ENCODE data around the gene MEI1.
A peak's percentile ranks its signal among the peaks of the same experiment; 100 is the strongest.

Gene MEI1

GRCh38 chr22:41838842-41839618, 139.7 kb downstream of the MEI1 start:
- no peak overlapping the region for H3K4me3 ChIP-seq (replicated peaks; ENCODE audit: insufficient read depth, low read length)

GRCh38 chr22:41840216-41840615, 140.9 kb downstream of the MEI1 start:
- no peak for DNase-seq (ENCODE audit: low read depth in 1 of 2, low spot score in 1 of 2)
- H3K4me3 ChIP-seq (replicated peaks; ENCODE audit: insufficient read depth, low read length), result no peak overlapping the region
- H3K27ac ChIP-seq (replicated peaks), result no peak overlapping the region
- no peak for TF ChIP-seq SPI1 (IDR thresholded peaks at IDR 0.05; ENCODE audit: borderline replicate concordance, low read depth)
- H3K27me3 ChIP-seq (ENCODE audit: insufficient read depth, poor library complexity, severe bottlenecking), result no peaks in the 10 kb centered on the region

More at GRCh38 chr22:41838842-41839618, 139.7 kb downstream of the MEI1 start:
- no peak for DNase-seq (ENCODE audit: low read depth in 1 of 2, low spot score in 1 of 2)
- H3K27ac ChIP-seq (replicated peaks), result no peak overlapping the region
- no peaks in the 10 kb centered on the region for H3K27me3 ChIP-seq (ENCODE audit: insufficient read depth, poor library complexity, severe bottlenecking)
- TF ChIP-seq GABPA (IDR thresholded peaks at IDR 0.05; ENCODE audit: low read depth) (no peak), CTCF (IDR thresholded peaks at IDR 0.05; ENCODE audit: insufficient read depth, low read length) (no peak), REST (IDR thresholded peaks at IDR 0.05; ENCODE audit: insufficient replicate concordance, low read depth) (no peak), SPI1 (IDR thresholded peaks at IDR 0.05; ENCODE audit: borderline replicate concordance, low read depth) (no peak), POLR2AphosphoS5 (IDR thresholded peaks at IDR 0.05; ENCODE audit: low read depth) (no peak)

- no peak for DNase-seq (ENCODE audit: low read depth in 1 of 2, low spot score in 1 of 2)
- no peak overlapping the region for H3K27ac ChIP-seq (replicated peaks)
- TF ChIP-seq SPI1 (IDR thresholded peaks at IDR 0.05; ENCODE audit: borderline replicate concordance, low read depth), result no peak
- H3K27me3 ChIP-seq (ENCODE audit: insufficient read depth, poor library complexity, severe bottlenecking), result no peaks in the 10 kb centered on the region
- H3K4me3 ChIP-seq (replicated peaks; ENCODE audit: insufficient read depth, low read length), result no peak overlapping the region
Observed at GRCh38 chr22:41841085-41841712, 141.9 kb downstream of the MEI1 start.

- TF ChIP-seq CTCF (IDR thresholded peaks at IDR 0.05; ENCODE audit: insufficient read depth, low read length), result no peak
- no peak for TF ChIP-seq REST (IDR thresholded peaks at IDR 0.05; ENCODE audit: insufficient replicate concordance, low read depth)
- no peak for TF ChIP-seq GABPA (IDR thresholded peaks at IDR 0.05; ENCODE audit: low read depth)
- TF ChIP-seq POLR2AphosphoS5 (IDR thresholded peaks at IDR 0.05; ENCODE audit: low read depth), result no peak
- TF ChIP-seq SPI1 (IDR thresholded peaks at IDR 0.05; ENCODE audit: borderline replicate concordance, low read depth), result no peak
- H3K27ac ChIP-seq (replicated peaks), result peak overlapping the region; percentile 13
- H3K27me3 ChIP-seq (ENCODE audit: insufficient read depth, poor library complexity, severe bottlenecking), result no peaks in the 10 kb centered on the region
- H3K4me3 ChIP-seq (replicated peaks; ENCODE audit: insufficient read depth, low read length), result no peak overlapping the region
- no peak for DNase-seq (ENCODE audit: low read depth in 1 of 2, low spot score in 1 of 2)
Observed at GRCh38 chr22:41842996-41843970, 144.0 kb downstream of the MEI1 start.

Data from HL-60 (cell line).